ENCODE data around the gene ASAP2.

- no peak for TF ChIP-seq ATF3 (IDR thresholded peaks at IDR 0.05)
- TF ChIP-seq ATF3 (CRISPR knock-in tag; conservative IDR thresholded peaks at IDR 0.05) = no peak
- no peak for TF ChIP-seq STAT5B (CRISPR knock-in tag; IDR thresholded peaks at IDR 0.05)
- TF ChIP-seq POLR2A (conservative IDR thresholded peaks at IDR 0.05) = no peak
- TF ChIP-seq SMARCB1 (IDR thresholded peaks at IDR 0.05; ENCODE audit: insufficient read length, low read depth) = no peak
- no peak for TF ChIP-seq NRF1 (conservative IDR thresholded peaks at IDR 0.05 in 1 of 2, IDR thresholded peaks at IDR 0.05 in 1 of 2)
- TF ChIP-seq ZNF347 (CRISPR knock-in tag; IDR thresholded peaks at IDR 0.05; ENCODE audit: low read depth) = no peak
- no peak for TF ChIP-seq SP1 (CRISPR knock-in tag; IDR thresholded peaks at IDR 0.05)
- TF ChIP-seq CTCF (IDR thresholded peaks at IDR 0.05 in 2 of 3, conservative IDR thresholded peaks at IDR 0.05 in 1 of 3; ENCODE audit: insufficient read depth in 2 of 3, low read depth in 1 of 3, low read length in 3 of 3) = peak; percentile 6 to 44 (median 20); a peak in 2 of 6 replicates
- no peak for TF ChIP-seq NCOA2 (IDR thresholded peaks at IDR 0.05; ENCODE audit: partially characterized antibody in 2 of 2)
- no peak; a peak in 1 of 4 replicates for TF ChIP-seq RCOR1 (IDR thresholded peaks at IDR 0.05; ENCODE audit: borderline replicate concordance in 1 of 2, low read depth in 2 of 2, low read length in 2 of 2)
- no peak for TF ChIP-seq PRPF4 (IDR thresholded peaks at IDR 0.05; ENCODE audit: insufficient read depth, low read depth, low read length, poor library complexity, severe bottlenecking)
- TF ChIP-seq GABPA (tag; conservative IDR thresholded peaks at IDR 0.05; ENCODE audit: low read depth) = no peak
Observed at GRCh38 chr2:9168821-9169221, 37.8 kb upstream of the ASAP2 start.
